Upper lobe of left lung (tissue), 4 donors: ENCODE data around the gene ARL6IP6.

Experiments used
- CTCF ChIP-seq, 6 experiments: fragments of 450-650 bp in 4 of 6; fragments of 200-600 bp in 2 of 6; sonication (generic) in 2 of 6; IDR thresholded peaks; one replicate each; pipeline ENCODE4 v1.5.1; 2016 to 2019; ENCODE audit warnings: antibody characterized with exemption in 6 of 6
- EP300 ChIP-seq, 4 donors: sonication (generic); formaldehyde crosslinking; IDR thresholded peaks; one replicate each; pipeline ENCODE4 v1.5.1; 2017; ENCODE audit warnings: antibody characterized with exemption in 4 of 4, control low read depth in 2 of 4
- POLR2A ChIP-seq, 4 donors: fragments of 450-650 bp; IDR thresholded peaks; one replicate each; pipeline ENCODE4 v1.5.1; 2016 to 2017; ENCODE audit warnings: antibody characterized with exemption in 4 of 4, mild to moderate bottlenecking in 2 of 4
- POLR2AphosphoS5 ChIP-seq, 2 donors: sonication (generic); formaldehyde crosslinking; IDR thresholded peaks; one replicate each; pipeline ENCODE4 v1.5.1; 2017; ENCODE audit warnings: antibody characterized with exemption in 2 of 2

GRCh38 chr2:152694161-152694661 lies 24.2 kb upstream of the ARL6IP6 start:
- TF ChIP-seq POLR2A (IDR thresholded peaks at IDR 0.05): no peak
- TF ChIP-seq CTCF (IDR thresholded peaks at IDR 0.05): no peak
- no peak for TF ChIP-seq POLR2AphosphoS5 (IDR thresholded peaks at IDR 0.05)
- no peak for TF ChIP-seq EP300 (IDR thresholded peaks at IDR 0.05)
